SHP77 treated with DMSO at 0.1 percent for 48 hours (cell line): Measurements from ENCODE around the gene IBA57.
A peak's percentile ranks its signal among the peaks of the same experiment; 100 is the strongest.

Source experiments
- DNase-seq: peaks from one replicate; lab custom pipeline; 2025; lab: John Stamatoyannopoulos, UW

Gene IBA57

GRCh38 chr1:228165372-228166169 is at the start of gene IBA57:
IBA57 (plus strand) TSS chr1:228165804; CDS start chr1:228165817, 13 bp downstream.
- peak; percentile 87 for DNase-seq

- DNase-seq, result no peak
Measured at GRCh38 chr1:228117335-228117734, 48.3 kb upstream of the IBA57 start.

- no peak for DNase-seq
Measured at GRCh38 chr1:228118040-228118439, 47.6 kb upstream of the IBA57 start.

- no peak for DNase-seq
Measured at GRCh38 chr1:228120351-228120750, 45.3 kb upstream of the IBA57 start.

GRCh38 chr1:228120857-228121489 is 44.6 kb upstream of the IBA57 start:
- no peak for DNase-seq

- DNase-seq, result no peak
Measured at GRCh38 chr1:228122921-228123441, 42.6 kb upstream of the IBA57 start.

- no peak for DNase-seq
Measured at GRCh38 chr1:228123505-228123904, 42.1 kb upstream of the IBA57 start.

- no peak for DNase-seq
Measured at GRCh38 chr1:228125185-228125584, 40.4 kb upstream of the IBA57 start.

- DNase-seq, result no peak
Measured at GRCh38 chr1:228131766-228132165, 33.8 kb upstream of the IBA57 start.

- DNase-seq, result no peak
Measured at GRCh38 chr1:228134591-228134990, 31.0 kb upstream of the IBA57 start.

GRCh38 chr1:228136901-228137300 is 28.7 kb upstream of the IBA57 start:
- no peak for DNase-seq

- no peak for DNase-seq
Measured at GRCh38 chr1:228139406-228139930, 26.1 kb upstream of the IBA57 start.

- DNase-seq, result peak; percentile 98
Measured at GRCh38 chr1:228139931-228140723, 25.5 kb upstream of the IBA57 start, which contains the start of gene GUK1. GUK1 (plus strand) TSS chr1:228140279; CDS start chr1:228140303, 24 bp downstream.

- no peak for DNase-seq
Measured at GRCh38 chr1:228140724-228141225, 24.8 kb upstream of the IBA57 start.

- no peak for DNase-seq
Measured at GRCh38 chr1:228141226-228142044, 24.2 kb upstream of the IBA57 start.

- DNase-seq, result no peak
Measured at GRCh38 chr1:228142155-228142691, 23.4 kb upstream of the IBA57 start.

- no peak for DNase-seq
Measured at GRCh38 chr1:228142701-228143136, 22.9 kb upstream of the IBA57 start.

- DNase-seq, result no peak
Measured at GRCh38 chr1:228143480-228144192, 22.0 kb upstream of the IBA57 start.

GRCh38 chr1:228144193-228144992 is 21.2 kb upstream of the IBA57 start:
- DNase-seq, result no peak
